ENCODE data around the gene ATP2B2.
"Not testable (repeated sequence)": the region's sequence is repeated elsewhere in the genome, so short reads cannot be mapped to it uniquely, and the experiment has no call there.

Gene ATP2B2

DNA sequence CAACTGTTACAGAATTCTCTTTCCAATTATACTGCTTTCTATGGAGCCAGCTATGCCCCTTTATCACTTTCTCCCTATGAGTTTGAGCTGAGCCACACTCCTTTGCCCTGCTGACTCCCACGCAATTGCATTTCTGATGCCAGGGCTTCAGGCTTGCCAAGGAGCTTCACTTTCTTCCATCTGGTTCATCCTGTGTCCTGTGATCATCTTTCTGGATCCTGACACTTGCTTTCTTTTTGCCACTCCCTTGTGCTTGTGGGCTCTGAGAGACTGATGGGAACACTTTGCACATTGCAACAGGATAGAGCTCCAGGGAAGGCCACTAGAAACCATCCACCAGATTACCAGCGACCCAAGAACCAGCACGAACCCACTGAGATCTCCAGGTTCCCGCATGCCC lies 107.5 kb downstream of the ATP2B2 start:
- DNase-seq, result no peak

DNA sequence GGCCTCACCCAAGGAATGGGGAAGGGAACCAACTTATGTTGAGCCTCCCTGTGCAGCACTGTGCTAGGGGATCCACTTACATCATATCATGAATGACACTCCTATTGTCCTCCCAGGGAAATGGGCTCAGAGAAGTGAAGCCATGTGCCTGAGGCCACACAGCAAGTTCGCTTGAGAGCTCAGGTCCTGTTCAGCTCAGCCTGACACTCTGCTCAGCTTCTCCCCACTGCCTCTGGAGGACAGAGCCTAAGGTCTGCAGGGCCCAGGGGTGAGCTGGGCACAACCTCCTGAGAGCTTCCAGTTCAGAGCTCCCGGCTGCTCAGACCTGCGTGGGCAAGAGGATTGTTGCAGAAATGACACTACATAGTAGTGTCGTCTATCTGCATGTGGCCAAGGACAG lies 108.5 kb downstream of the ATP2B2 start:
- no peak for DNase-seq

DNA sequence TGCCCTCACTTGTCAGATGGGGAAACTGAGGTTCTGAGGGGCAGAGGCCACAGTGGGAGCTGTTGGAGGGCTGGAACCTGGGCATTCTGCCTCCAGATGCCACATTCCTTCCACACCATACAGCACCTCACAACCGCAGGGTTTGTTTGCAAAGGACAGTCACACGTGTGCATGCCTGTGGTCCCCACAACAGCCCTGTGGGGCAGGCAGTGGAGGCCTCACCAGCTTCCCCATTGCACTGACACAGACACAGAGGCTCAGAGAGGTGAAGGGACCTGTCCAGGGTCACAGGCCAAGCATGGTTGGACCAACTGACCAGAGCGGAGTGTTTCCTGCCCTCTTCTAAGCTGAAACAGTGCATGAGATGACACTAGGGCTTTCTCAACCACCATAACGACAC lies 109.3 kb downstream of the ATP2B2 start:
- no peak for DNase-seq

DNA sequence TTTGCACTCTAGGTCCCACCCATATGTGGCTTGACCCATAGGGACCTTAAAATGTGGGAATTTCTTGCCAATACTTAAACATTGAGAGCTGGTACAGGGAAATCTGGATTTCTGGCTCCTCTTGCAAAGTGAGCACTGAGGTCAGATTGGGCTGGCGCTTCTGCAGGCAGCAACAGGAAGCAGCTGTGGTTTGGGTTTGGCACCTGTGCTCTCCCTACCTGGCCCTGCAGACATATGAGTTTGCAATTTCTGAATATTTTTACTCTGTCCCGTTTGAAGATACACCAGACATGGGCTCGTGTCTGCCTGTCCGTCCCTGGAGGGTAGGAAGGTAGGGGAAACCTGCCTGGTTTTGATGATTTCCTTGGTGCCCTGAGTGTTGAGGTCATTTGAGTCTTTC lies 109.7 kb downstream of the ATP2B2 start:
- no peak for DNase-seq

DNA sequence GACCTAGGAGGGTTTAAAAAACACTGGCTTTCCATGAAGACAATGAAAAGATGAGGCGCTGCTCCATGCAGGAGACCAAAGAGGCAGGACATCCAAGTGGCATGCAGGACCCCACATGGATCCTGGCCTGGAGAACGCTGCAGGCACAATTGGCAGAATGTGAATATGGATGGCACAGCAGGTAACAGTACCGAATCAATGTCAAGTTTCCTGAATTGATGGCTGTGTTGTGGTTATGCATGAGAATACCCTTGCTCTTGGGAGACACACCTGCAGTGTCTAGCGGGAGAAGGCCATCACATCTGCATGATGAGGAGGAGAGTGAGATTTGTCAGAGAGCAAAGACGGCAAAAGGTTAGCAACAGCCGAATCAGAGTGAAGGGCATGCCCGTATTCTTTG lies 110.2 kb downstream of the ATP2B2 start:
- DNase-seq, result no peak

DNA sequence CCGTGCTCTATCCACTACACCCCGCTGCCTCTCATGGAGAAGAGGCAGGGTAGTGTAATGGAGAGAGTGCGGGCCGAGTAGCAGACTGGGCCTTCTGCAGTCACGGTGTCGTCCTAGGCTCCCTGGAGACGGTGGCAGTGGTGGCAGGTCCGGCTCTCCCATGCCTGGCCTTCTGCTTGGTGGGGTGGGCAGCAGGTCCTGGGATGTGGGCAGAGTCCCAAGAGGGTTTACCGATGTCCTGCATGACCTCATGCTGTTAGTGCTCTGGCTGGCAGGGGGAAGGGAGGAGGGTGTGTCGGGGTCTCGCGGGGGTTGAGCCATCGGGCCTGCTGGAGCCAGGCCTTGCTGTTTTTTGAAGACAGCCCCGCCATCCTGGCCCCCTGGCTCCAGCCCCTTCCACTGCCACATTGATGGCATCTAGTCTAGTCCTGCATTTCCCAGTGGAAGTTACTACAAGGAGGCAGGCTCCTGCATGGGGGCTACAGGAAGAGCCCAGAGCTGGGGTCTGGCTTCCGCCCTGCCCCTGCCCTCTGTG lies 110.8 kb downstream of the ATP2B2 start:
- no peak for DNase-seq

DNA sequence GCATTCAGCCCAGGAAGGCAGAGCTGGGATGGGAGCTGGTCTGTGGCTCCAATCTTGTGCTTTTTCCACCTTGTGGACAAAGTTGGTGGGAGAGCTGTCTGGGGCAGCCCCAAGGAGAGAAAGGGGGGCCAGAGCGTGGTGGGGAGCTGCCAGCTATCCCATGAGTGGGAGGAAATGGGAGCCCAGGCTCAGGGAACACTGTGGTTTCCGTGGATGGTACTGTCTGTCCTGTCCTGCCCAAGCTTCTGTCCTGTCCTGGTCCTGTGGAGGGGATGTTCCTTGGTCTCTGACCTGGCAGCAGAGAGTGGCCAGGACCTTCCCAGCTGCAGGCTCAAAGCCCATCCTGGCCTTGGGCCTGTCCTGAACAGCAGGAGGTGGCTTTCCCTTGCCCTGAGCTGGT lies 111.9 kb downstream of the ATP2B2 start:
- DNase-seq, result no peak

DNA sequence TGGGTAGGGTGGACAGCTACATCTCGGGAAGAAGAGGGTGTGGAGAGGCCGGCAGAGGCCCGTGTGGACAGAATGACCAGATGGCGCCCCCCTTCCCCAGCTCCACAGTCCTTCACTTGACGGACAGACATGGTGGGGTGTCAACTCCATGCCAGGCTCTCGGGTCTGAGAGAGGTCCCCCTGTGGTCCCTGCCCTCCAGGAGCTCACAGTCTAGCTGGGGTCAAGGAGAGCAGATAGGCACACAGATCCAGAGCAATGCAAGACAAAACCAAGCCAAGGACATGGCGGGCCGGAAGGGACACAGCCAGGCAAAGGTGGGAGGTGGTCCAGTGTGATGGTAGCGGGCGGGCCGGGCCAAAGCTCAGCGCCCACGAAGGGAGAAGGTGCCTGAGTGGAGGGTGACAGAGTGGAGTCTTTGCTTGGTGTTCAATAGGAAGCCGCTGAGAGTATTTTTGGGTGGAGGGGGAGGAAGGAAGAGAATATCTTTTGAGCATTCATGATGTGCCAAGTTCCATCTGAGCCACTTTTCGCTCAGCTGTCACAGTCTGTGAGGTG lies 112.4 kb downstream of the ATP2B2 start:
- DNase-seq, result no peak

DNA sequence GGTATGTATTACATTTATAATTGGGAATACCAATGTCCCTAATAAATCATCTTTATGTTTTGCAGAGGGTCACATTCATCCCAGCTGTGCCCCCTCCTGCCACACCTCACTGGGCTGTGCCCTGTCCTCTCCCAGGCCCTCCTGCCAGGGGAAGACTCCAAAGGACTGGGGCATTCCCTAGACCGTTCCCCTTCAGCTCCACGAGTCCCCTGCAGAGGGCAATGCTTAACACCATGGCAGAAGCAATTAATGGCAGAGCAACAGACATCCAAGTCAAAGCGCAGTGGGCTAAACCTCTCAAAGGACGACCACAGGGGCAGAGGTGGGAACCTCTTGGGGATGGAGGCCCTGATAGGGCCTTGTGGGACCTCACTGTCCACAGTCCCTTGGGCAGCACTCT lies 113.1 kb downstream of the ATP2B2 start:
- no peak for DNase-seq

DNA sequence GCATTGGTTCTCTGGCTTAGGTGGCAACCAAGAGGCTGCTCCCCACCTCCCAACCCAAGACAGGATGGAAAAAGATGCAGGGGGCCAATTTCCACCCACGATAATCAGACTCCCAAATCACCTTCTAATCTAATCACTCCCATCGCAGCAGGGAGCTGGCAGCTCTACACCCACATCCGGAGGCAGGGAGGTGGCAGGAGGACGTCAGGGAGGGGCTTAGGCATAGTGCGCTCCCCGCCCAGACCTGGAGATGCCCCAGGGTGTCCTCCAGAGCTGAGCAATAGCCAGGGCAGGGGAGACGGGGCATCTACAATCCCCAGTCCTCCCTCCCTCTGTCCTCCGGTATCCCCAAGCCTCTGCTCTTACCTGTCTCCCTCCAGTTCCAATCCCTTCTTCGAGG lies 114.0 kb downstream of the ATP2B2 start:
- DNase-seq, result no peak

DNA sequence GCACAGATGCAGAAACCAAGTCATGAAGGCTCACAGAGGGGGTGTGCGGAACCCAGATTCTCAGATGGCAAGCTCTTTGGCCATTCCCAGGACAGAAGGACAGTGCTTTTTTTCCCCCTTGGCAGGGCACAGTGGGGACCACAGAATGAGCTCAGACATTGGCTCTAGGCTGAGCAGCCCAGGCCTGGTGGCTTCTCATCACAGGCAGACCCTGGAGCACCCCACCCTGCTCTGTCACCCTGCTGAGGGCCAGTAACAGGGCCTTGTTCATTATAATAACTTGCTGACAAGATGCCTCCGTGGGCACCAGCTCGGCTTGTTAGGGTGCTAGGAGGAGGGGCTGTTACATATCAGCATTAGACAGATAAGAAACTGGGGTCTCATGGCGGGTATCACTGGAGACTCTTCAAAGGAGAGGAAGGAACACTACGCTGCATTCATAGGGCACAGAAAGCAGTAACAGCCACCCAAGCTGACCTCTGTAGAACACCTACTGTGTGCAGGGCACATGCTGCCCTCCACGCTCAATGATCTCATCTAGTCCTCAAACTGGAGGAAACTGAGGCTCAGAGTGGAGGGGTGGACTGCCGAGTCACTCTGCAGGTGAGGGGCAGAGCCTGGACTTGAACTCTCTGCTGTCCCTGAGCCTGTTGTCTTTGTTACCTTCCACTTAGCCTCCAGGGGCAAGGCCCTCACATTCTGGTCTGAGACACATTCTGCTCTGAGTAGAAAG lies 114.6 kb downstream of the ATP2B2 start:
- no peak for DNase-seq

DNA sequence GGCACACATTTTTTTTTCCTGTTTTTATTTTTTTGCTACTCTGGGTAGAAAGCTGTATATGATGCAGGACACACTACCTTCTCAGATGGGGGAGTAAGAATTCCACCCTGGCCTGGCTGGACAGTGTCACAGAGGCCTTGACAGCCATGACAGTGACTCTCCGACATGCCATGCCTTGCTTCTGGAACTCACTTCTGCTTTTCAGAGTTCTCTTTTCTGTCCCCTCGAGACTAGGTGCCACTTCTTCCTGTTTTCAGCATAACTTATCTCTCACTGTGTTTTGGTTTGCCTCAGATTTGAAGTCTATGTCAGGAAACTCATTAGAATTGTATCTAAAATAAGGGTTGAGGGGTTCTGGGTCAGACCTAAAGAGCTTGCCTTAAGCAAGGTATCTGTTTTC lies 115.4 kb downstream of the ATP2B2 start:
- DNase-seq, result no peak

DNA sequence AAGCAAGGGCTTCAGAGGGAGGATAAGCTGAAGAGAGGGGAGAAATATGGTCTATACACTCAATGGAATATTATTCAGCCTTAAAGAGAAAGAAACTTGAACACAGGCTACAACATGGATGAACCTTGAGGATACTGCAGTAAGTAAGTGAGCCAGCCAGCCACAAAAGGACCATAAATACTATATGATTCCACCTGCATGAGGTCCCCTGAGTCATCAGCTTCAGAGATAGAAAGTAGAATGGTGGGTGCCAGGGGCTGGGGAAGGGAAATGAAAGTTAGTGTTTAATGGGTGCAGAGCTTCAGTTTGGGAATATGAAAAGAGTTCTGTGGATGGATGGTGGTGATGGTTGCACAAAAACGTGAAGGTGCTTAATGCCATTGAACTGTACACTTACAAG lies 116.0 kb downstream of the ATP2B2 start:
- DNase-seq, result no peak

DNA sequence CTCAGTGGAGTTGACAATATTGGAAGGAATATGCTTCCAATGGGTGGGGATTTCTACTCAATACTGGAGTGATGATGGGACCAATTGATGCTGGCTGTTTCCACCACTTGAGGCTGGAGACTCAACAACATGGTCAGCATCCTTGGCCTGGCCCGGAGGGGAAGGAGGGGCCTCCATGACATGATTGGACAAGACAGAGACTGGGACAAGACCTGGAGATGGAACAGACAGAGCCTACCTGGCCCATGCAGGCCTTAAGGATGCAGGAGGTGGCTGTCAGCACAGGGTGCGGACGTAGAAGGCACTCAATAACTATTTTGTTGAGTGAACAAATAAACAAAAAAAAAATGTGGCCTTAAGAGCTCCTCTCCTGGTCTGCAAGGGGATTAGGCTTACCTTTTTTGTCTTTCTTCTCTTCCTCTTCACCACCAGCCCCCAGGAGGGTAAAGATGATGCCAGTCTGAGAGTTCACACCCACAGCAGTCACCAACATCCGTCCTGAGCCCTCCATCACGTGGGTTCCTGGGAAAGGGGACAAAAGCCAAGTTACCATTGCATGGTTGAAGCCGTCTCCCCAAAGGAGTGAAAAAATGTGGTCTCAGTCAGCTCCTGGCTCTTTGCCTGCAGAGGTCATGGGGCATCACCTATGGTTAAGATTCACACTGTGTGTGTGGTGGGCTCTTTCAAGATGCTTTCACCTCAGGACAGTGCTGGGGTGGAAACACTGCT lies 117.3 kb downstream of the ATP2B2 start:
- DNase-seq, result no peak

DNA sequence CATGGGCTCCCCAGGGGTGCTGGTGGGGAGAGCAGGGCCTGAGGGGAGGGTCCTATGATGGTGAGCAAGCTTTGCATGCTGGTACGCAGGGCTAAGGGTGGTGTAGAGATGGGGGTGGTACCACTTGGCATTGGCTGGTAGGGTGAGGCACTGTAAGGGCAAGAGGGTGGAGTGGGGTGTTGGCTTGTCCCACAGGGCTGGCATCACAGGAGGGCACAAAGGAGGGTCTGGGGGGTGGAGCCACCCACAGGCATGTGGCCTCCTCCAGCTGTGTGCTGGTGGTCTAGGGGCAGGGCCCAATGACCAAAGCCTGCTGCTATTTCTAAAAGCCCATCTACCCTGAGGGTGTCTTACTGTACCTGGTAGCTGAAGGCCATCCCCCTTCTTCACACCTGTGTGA lies 119.3 kb downstream of the ATP2B2 start:
- no peak for DNase-seq

DNA sequence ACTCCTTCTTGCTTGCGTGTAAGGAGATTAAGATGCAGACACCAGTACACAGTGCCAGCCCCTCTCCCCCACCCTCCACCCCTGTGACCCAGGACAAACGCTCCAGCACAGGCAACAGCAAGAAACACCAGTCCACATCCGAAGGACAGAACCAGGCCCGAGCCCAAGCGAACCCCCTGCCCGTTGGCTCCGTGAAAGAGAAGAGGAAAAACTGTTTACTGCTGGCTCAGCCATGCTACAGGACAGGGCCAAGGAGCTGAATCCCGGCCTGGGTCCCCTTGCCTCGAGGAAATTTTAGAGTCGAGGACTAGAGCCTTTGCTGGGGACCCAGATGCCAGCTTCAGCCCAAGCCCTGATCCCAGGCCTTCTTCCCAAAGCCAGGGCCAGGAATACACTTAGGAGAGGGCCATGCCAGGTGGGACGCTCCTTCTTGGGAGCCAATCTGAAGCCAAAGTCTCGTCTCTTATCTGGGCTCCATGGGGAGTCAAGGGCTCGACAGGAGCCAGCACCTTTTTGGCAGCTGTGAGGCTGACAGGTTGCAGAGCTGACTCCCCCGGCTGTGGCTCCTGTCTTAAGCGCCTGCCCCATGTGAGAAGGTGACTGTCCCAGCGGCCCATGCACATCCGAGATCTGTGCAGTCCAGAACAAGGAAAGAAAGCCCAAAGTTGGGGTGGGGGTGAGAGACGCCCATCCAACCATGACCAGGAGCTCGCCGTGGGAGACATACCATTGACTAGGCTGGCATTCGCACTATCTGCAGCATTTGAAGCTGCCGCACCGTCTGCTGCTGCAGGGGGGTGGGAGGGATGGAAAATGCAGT lies 120.6 kb downstream of the ATP2B2 start:
- no peak for DNase-seq

DNA sequence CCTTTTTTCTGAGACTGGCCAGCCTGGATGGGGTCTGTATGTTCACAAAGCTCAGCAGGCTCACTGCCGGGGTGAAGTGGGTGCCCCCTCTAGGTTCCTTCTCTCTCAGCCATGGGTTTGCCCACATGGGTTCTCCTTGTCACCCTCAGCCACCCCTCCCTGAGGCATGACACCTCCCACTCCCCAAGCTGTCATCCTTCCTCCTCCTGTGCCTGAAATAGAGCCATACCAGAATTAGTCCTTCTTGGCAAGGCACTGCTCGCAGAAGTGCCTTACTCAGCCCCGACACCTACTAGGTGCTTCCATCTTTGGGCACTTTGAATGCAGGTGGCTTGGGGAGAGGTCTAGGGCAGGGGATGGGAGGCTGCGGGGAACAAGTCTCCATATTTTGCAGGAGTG lies 121.5 kb downstream of the ATP2B2 start:
- no peak for DNase-seq

DNA sequence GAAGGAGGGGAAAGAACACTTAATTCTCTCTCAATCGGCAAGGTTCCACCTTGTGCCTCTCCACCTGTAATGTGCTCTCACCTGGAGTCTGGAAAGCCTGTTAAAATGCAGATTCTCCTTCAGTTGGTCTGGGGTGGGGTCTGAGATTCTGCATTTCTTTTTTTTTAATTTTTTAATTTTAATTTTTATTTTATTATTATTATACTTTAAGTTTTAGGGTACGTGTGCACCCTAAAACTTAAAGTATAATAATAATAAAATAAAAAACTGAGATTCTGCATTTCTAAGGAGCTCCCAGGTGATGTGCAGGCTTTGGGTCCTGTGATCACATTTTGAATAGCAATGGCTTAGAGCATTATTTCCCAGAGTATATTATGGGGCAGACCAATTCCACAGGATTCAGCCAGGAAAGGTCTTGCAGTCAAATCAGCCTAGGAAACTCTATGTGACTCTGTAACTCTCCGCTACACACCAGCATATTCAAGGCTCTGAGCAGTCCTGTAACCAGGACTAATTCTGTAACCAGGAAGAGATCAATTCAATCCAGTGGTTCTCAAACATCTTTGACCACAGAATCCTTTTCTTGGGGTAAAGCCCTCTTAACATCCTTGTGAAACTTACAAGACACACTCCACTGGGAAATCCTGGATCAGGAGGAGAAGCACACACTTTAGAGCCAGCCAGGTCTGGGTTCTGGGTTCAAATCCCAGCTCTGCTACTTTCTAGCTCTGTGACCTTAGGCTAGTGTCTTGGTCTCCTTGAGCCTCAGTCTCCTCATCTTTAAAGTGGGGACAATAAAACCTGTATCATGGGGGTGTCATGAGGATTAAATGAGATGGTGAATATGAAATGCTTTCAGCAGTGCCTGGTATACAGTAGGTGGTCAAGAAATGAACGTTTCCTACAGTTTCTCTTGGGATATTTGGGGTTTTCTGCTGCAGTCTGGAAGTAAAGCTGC lies 122.2 kb downstream of the ATP2B2 start:
- no peak for DNase-seq

DNA sequence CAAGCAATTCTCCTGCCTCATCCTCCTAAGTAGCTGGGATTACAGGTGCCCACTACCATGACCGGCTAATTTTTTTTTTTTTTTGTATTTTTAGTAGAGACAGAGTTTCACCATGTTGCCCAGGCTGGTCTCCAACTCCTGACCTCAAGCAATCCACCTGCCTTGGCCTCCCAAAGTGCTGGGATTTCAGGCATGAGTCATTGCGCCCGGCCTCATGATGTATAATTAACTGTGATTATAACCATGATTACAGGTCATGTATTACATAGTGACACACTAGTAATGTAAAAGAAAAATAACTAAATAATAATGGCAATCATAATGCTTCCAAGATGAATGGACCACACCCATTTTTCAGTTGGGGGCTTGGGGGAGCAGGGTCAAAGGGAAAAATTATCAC lies 122.9 kb downstream of the ATP2B2 start:
- DNase-seq, result not testable (repeated sequence)

DNA sequence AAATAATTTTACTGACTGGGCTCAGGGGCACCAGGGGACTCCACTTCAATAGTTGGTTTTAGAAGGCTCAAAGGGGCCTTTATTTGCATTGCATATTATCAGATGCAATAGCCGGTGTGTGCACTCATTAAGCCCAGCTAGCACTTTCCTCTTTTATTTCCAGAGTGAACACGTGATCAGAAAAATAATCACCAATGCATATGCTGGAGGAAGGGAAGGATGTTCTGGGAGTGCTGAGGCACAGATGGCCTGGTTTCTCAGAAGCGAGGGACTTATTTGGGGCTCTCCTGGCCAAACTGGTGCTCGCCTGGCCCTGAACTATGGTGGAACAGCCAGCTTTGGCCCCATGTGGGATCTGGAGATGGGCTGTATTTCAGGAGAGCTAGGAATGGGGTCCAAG lies 124.0 kb downstream of the ATP2B2 start:
- no peak for DNase-seq

DNA sequence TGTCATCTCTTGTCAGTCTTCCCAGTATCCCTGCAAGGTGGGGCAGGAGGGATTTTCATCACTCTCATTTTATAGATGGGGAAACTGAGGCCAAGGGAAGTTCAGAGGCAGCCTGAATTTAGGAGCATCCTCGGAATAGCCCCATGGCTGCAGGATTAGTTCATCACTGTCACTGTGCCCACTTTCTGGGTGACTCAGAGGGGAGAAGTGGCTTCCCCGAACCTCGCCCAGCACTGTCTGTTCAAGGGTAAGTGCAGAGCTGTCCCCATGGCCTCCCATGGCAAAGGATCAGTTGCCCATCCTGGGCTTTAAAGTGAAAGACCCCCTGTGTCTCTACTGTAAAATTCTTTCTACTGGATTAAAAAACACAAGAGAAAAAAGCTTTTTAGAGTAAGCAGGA lies 124.5 kb downstream of the ATP2B2 start:
- no peak for DNase-seq

DNA sequence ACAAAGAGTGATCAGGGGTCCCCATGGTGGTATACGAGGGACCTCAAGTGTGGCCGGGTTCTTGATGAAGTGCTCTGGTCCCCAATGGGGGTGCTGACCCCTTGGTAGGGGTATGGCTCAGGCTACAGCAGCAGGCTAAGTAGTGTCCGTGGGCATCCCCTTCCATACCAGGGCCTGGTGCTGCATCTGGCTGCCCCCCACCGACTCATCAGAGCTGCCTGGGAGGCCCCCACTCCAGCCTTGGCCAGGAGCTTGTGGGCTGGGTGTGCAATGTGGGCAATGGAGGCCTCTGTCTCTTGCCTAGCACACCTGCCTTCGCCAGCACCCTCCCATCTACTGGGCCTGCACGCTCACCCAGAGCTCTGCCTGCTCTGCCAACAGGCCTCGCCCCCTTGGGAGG lies 125.4 kb downstream of the ATP2B2 start:
- no peak for DNase-seq
